Hepatocyte (in vitro differentiated cells): ENCODE results near the gene ITM2C.

ENCODE experiments used
- EZH2phosphoT487 ChIP-seq: fragments of 200-600 bp; sonication (generic); IDR thresholded peaks from one replicate; pipeline ENCODE4 v1.6.1; 2018; ENCODE audit warnings: antibody characterized with exemption, mild to moderate bottlenecking, low read depth, moderate library complexity; ENCODE audit not compliant: unreplicated experiment, severe bottlenecking
- TF ChIP-seq, protein P1 (sequence below): fragments of 200-600 bp; sonication (generic); IDR thresholded peaks from 2 replicates; pipeline ENCODE4 v1.5.1; 2016; ENCODE audit warnings: antibody characterized with exemption, mild to moderate bottlenecking; ENCODE audit not compliant: poor library complexity

DNA sequence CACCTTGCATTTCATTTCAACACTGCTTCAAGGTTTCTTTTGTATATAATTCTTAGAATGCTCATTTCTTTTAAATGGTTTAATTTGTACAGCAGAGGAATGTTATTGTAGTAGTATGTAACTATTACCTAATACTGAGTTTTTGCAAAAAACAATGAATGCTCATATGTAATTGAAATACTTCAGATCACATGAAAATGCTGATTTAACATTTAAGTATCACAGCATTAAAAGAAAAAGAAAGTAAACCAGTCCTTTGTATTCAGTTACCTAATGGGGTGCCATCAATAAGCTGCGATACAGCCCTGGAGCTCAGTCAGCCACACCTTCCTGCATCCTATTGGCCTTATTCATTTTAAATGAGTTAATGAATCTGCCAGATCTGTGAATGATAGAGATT is 45.3 kb upstream of the ITM2C start:
- TF ChIP-seq, protein P1, sequence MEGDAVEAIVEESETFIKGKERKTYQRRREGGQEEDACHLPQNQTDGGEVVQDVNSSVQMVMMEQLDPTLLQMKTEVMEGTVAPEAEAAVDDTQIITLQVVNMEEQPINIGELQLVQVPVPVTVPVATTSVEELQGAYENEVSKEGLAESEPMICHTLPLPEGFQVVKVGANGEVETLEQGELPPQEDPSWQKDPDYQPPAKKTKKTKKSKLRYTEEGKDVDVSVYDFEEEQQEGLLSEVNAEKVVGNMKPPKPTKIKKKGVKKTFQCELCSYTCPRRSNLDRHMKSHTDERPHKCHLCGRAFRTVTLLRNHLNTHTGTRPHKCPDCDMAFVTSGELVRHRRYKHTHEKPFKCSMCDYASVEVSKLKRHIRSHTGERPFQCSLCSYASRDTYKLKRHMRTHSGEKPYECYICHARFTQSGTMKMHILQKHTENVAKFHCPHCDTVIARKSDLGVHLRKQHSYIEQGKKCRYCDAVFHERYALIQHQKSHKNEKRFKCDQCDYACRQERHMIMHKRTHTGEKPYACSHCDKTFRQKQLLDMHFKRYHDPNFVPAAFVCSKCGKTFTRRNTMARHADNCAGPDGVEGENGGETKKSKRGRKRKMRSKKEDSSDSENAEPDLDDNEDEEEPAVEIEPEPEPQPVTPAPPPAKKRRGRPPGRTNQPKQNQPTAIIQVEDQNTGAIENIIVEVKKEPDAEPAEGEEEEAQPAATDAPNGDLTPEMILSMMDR: no peak
- no peak for TF ChIP-seq EZH2phosphoT487
